Measurements from ENCODE around the gene NKX1-1.

NKX1-1 gene

DNA sequence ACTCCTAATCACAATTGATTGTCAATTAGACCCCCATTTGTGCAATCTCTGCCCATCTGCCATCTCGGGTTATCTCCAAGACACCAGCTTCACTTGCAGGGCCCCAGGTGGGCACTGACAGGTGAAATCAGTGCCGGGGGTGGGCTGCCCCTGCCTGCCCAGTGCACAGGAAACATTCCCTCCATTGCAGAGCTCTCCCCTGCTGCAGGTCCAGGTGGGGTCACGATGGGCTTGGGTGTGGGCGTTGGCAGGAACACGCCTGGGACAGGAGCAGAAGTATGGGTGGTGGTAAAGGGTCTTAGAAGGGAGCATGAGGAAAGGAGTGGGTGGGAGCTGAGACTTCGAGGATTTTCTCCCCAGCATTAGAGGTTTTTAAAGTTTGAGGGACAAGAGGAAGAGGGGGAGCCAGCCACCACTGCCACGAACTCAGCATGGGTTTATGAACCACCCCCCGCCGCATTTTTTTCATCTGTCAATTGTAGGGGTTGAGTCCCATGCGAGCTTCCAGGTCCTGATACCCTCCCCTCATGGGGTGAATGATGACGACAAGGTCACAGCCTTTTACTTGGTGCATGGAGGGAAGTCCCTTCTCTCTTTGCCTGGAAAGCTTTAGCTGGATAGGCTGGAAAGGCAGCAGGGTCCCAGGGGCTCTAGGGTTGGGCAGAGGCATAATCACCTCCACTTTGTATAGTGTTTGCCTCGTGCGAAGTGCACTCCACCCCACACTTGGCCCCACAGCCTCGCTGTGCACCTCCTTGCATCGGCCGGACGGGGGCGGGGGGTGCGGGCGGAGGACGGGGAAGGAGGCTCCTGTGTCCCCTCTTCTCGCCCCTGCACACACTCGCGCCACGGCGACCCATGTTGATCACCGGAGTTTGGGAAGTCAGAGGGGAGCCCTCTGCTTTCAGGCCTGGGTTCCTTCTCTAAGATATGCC is 3.5 kb upstream of the NKX1-1 start:
- Mint-ChIP-seq H3K36me3 (ENCODE audit: low read depth) (no peaks in the 10 kb centered on the region), H3K4me3 (no peak overlapping the region), H3K9me3 (peaks cover 4% of the 10 kb centered on the region), H3K27ac (no peak overlapping the region), H3K27me3 (ENCODE audit: low read depth) (peaks cover 83% of the 10 kb centered on the region), H3K4me1 (no peaks in the 10 kb centered on the region)
- TF ChIP-seq, protein P1, sequence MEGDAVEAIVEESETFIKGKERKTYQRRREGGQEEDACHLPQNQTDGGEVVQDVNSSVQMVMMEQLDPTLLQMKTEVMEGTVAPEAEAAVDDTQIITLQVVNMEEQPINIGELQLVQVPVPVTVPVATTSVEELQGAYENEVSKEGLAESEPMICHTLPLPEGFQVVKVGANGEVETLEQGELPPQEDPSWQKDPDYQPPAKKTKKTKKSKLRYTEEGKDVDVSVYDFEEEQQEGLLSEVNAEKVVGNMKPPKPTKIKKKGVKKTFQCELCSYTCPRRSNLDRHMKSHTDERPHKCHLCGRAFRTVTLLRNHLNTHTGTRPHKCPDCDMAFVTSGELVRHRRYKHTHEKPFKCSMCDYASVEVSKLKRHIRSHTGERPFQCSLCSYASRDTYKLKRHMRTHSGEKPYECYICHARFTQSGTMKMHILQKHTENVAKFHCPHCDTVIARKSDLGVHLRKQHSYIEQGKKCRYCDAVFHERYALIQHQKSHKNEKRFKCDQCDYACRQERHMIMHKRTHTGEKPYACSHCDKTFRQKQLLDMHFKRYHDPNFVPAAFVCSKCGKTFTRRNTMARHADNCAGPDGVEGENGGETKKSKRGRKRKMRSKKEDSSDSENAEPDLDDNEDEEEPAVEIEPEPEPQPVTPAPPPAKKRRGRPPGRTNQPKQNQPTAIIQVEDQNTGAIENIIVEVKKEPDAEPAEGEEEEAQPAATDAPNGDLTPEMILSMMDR (IDR thresholded peaks at IDR 0.05; ENCODE audit: unreplicated experiment in 3 of 3): no peak

GRCh38 chr4:1409079-1409478 is 2.8 kb upstream of the NKX1-1 start:
- Mint-ChIP-seq H3K36me3 (ENCODE audit: low read depth) (no peaks in the 10 kb centered on the region), H3K9me3 (peaks cover 4% of the 10 kb centered on the region), H3K4me3 (no peak overlapping the region), H3K27me3 (ENCODE audit: low read depth) (peaks cover 90% of the 10 kb centered on the region), H3K27ac (no peak overlapping the region), H3K4me1 (no peaks in the 10 kb centered on the region)
- TF ChIP-seq, protein P1 (IDR thresholded peaks at IDR 0.05; ENCODE audit: unreplicated experiment in 3 of 3): no peak

DNA sequence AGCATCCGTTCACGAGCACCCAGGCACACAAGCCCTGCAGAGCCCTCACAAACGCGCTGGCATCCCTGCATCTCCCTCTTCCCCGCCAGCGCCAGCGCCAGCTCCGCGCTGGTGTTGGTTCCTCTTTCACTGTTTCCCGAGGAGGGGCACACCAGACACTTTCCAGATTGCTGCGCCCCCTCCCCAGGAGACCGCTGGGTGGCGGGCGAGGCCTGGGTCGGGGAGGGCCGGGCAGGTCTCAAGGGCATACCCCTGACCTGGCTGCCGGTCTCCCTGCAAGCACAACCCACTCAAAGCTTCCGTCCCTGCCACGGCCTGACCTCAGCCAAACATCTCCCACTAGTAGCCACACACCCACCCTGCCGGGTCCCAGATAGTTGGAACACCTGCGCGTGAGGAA is 2.2 kb upstream of the NKX1-1 start:
- Mint-ChIP-seq H3K36me3 (ENCODE audit: low read depth) (no peaks in the 10 kb centered on the region), H3K4me1 (no peaks in the 10 kb centered on the region), H3K27me3 (ENCODE audit: low read depth) (peaks cover 90% of the 10 kb centered on the region), H3K27ac (no peak overlapping the region), H3K4me3 (no peak overlapping the region), H3K9me3 (peaks cover 4% of the 10 kb centered on the region)
- TF ChIP-seq, protein P1 (IDR thresholded peaks at IDR 0.05; ENCODE audit: unreplicated experiment in 3 of 3): no peak

DNA sequence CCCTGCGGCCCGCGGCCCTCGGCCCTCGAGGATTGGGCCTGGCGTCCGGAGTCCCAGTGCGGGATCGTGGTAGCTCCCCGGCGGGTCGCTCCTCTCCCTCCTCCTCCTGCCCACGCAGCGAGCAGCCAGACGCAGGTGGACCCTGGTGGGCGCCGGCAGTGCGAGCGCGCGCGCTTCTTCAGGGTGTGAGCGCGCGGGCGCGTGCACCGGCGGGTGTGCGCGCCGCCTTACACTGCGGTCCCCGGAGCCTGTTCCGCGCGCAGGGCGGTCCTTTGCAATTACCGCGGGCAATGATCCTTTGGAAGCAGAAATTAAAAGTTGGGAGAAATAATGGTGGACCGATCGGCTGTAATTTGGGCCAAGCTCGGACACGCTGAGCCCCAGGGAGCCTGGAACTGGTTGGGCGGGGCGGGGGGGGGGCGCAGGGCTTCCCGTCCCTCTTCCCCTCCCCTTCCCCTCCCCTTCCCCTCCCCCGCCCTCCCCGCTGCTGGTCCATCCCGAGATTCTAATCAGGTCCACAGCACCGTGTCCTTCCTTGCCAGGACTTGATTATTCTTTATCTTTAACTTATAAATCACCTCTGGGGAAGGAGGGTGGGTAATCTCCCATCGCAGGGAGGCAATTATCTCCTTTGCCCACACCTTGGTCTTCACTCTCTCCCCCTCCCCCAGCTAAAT is 1.6 kb upstream of the NKX1-1 start:
- Mint-ChIP-seq H3K36me3 (ENCODE audit: low read depth) (no peaks in the 10 kb centered on the region), H3K9me3 (peaks cover 4% of the 10 kb centered on the region), H3K27ac (no peak overlapping the region), H3K4me3 (no peak overlapping the region), H3K27me3 (ENCODE audit: low read depth) (peaks cover 89% of the 10 kb centered on the region), H3K4me1 (no peaks in the 10 kb centered on the region)
- TF ChIP-seq, protein P1 (IDR thresholded peaks at IDR 0.05; ENCODE audit: unreplicated experiment in 3 of 3): no peak

DNA sequence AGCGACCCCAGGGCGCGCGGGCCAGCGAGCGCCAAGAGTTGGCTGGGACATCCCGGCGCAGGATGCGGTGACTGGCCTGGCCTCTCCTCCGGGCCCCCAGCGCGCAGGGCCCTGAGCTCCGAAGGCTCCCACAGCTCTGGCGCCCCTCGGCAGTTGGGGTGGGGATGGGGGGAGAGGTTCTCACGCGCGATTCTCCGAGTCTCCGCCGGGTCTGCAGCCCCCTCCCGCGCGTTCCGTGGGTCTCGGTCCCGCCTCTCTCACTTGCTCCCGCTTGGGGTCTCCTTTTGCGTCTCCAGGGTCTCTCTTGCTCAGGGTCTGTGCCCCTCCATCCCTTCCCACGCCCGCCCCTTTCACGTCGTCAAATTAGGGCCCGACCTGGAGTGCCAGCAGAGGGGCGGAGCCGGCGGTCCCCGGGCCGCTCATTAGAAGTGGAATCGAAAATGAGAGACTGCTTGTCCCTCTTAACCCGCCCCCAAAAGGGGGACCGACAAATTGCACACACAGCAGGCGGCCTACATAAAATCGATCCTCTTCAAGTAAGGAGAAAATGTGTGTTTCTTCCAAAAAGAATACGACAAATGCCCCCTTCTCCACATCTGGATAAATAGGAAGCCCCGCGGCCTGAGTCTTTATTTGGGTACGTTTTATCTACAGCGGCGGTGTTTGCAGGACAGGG is 877 bp upstream of the NKX1-1 start:
- Mint-ChIP-seq H3K36me3 (ENCODE audit: low read depth) (no peaks in the 10 kb centered on the region), H3K4me3 (no peak overlapping the region), H3K27me3 (ENCODE audit: low read depth) (peaks cover 89% of the 10 kb centered on the region), H3K27ac (no peak overlapping the region), H3K4me1 (no peaks in the 10 kb centered on the region), H3K9me3 (peaks cover 4% of the 10 kb centered on the region)
- TF ChIP-seq, protein P1 (IDR thresholded peaks at IDR 0.05; ENCODE audit: unreplicated experiment in 3 of 3): no peak
